ENCODE measurements around the gene MAG. TPM values are rescaled to one million over a fixed set of nuclear protein-coding genes. Genes with fewer than 3 reads are reported as not detected.

MAG gene
- total and polyA plus RNA-seq, 2 of the 13 experiments (the other 11 are each of a cell fraction or from before 2014, with no cell fraction given) = 0.20 to 1.3 TPM

DNA sequence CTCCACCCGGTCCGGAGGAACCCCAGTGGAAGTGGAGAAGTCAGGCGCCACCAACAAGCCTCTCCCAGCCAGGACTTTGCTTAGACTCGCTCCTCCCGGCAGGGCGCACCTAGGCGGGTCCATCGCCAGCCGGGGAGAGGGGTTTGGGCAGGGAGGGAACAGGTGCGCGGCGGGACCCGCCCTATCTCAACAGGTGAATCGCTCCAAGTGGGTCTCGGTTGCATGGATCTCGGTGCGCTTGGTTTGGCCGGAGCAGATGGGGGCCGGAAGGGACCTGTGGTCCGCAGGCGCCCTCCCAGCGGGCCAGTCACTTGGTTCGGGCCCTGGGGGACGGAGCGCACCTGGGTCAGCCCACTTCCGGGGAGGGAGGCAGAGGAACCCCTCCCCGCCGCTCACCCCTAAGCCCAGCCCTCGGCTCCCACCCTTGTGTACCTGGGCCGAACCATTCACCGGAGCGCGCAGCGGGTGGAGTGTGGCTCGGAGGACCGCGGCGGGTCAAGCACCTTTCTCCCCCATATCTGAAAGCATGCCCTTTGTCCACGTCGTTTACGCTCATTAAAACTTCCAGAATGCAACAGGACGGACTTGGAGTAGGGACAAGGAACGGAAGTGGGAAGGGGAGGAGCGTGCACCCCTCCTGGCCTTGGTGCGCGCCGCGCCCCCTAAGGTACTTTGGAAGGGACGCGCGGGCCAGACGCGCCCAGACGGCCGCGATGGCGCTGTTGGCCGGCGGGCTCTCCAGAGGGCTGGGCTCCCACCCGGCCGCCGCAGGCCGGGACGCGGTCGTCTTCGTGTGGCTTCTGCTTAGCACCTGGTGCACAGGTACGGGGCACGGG, 43.4 kb upstream of the MAG start, which contains the start of gene LSR (continued):
- TF ChIP-seq, protein P1, sequence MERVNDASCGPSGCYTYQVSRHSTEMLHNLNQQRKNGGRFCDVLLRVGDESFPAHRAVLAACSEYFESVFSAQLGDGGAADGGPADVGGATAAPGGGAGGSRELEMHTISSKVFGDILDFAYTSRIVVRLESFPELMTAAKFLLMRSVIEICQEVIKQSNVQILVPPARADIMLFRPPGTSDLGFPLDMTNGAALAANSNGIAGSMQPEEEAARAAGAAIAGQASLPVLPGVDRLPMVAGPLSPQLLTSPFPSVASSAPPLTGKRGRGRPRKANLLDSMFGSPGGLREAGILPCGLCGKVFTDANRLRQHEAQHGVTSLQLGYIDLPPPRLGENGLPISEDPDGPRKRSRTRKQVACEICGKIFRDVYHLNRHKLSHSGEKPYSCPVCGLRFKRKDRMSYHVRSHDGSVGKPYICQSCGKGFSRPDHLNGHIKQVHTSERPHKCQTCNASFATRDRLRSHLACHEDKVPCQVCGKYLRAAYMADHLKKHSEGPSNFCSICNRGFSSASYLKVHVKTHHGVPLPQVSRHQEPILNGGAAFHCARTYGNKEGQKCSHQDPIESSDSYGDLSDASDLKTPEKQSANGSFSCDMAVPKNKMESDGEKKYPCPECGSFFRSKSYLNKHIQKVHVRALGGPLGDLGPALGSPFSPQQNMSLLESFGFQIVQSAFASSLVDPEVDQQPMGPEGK (CRISPR knock-in tag; IDR thresholded peaks at IDR 0.05) = peak; percentile 76; the same call in 1 of the 2 replicates
- TF ChIP-seq ZNF556 (CRISPR knock-in tag; IDR thresholded peaks at IDR 0.05; ENCODE audit: borderline replicate concordance) = no peak
- TF ChIP-seq RARA (CRISPR knock-in tag; IDR thresholded peaks at IDR 0.05) = peak; percentile 39; the same call in 1 of the 2 replicates
- no peak for TF ChIP-seq TCF7 (IDR thresholded peaks at IDR 0.05; ENCODE audit: low read depth)
- TF ChIP-seq SNAI1 (CRISPR knock-in tag; IDR thresholded peaks at IDR 0.05; ENCODE audit: borderline replicate concordance) = 0 out of 2 replicates have a peak, but pooled peaks have one; percentile 40
- TF ChIP-seq CBX5 (CRISPR knock-in tag; IDR thresholded peaks at IDR 0.05; ENCODE audit: borderline replicate concordance) = peak; percentile 66
- TF ChIP-seq, protein P2, sequence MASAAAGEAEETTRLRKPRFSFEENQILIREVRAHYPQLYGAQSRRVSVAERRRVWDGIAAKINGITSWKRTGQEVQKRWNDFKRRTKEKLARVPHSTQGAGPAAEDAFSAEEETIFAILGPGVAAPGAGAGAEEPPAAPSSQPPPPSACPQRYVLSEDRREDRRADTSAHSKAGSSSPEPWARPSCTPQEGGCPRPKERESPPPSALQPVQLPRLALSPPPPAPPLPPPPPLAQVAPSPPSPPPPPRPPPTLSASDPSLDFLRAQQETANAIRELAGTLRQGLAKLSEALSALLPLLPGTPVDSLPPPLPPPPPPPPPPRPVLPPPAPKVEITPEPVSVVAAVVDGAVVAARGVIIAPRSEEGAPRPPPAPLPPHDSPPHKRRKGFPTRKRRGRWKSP (CRISPR knock-in tag; IDR thresholded peaks at IDR 0.05) = peak; percentile 71; the same call in 1 of the 2 replicates
- TF ChIP-seq, protein P3, sequence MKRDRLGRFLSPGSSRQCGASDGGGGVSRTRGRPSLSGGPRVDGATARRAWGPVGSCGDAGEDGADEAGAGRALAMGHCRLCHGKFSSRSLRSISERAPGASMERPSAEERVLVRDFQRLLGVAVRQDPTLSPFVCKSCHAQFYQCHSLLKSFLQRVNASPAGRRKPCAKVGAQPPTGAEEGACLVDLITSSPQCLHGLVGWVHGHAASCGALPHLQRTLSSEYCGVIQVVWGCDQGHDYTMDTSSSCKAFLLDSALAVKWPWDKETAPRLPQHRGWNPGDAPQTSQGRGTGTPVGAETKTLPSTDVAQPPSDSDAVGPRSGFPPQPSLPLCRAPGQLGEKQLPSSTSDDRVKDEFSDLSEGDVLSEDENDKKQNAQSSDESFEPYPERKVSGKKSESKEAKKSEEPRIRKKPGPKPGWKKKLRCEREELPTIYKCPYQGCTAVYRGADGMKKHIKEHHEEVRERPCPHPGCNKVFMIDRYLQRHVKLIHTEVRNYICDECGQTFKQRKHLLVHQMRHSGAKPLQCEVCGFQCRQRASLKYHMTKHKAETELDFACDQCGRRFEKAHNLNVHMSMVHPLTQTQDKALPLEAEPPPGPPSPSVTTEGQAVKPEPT (CRISPR knock-in tag; IDR thresholded peaks at IDR 0.05; ENCODE audit: low read depth) = peak; percentile 47; the same call in 1 of the 2 replicates
- TF ChIP-seq THYN1 (CRISPR knock-in tag; IDR thresholded peaks at IDR 0.05; ENCODE audit: borderline replicate concordance, low read depth) = peak; percentile 88; the same call in 1 of the 2 replicates
- TF ChIP-seq ZNF232 (CRISPR knock-in tag; IDR thresholded peaks at IDR 0.05; ENCODE audit: borderline replicate concordance) = peak; percentile 68; the same call in 1 of the 2 replicates
- TF ChIP-seq, protein P4, sequence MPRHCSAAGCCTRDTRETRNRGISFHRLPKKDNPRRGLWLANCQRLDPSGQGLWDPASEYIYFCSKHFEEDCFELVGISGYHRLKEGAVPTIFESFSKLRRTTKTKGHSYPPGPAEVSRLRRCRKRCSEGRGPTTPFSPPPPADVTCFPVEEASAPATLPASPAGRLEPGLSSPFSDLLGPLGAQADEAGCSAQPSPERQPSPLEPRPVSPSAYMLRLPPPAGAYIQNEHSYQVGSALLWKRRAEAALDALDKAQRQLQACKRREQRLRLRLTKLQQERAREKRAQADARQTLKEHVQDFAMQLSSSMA (CRISPR knock-in tag; IDR thresholded peaks at IDR 0.05) = peak; percentile 85; the same call in 1 of the 2 replicates
- peak; percentile 95; the same call in 1 of the 2 replicates for TF ChIP-seq ZNF225 (CRISPR knock-in tag; IDR thresholded peaks at IDR 0.05)
- TF ChIP-seq KDM5A (IDR thresholded peaks at IDR 0.05; ENCODE audit: borderline replicate concordance, low read length) = peak; percentile 73; the same call in 1 of the 2 replicates
- TF ChIP-seq, protein P5, sequence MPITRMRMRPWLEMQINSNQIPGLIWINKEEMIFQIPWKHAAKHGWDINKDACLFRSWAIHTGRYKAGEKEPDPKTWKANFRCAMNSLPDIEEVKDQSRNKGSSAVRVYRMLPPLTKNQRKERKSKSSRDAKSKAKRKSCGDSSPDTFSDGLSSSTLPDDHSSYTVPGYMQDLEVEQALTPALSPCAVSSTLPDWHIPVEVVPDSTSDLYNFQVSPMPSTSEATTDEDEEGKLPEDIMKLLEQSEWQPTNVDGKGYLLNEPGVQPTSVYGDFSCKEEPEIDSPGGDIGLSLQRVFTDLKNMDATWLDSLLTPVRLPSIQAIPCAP (CRISPR knock-in tag; IDR thresholded peaks at IDR 0.05; ENCODE audit: low read depth) = no peak
- no peak for TF ChIP-seq PHB2 (IDR thresholded peaks at IDR 0.05; ENCODE audit: partially characterized antibody)
- TF ChIP-seq MAFK (conservative IDR thresholded peaks at IDR 0.05 in 1 of 2, IDR thresholded peaks at IDR 0.05 in 1 of 2; ENCODE audit: low read length in 2 of 2) = no peak
- TF ChIP-seq ETV6 (CRISPR knock-in tag; conservative IDR thresholded peaks at IDR 0.05) = peak; percentile 86
- TF ChIP-seq, protein P6, sequence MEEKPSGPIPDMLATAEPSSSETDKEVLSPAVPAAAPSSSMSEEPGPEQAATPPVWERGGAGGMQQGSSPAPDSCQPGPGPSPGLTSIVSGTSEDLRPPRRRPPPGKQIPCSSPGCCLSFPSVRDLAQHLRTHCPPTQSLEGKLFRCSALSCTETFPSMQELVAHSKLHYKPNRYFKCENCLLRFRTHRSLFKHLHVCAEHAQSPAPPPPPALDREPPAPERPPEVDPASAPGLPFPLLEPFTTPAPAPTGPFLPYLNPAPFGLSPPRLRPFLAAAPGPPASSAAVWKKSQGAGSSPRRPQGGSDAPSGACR (CRISPR knock-in tag; IDR thresholded peaks at IDR 0.05) = peak; percentile 92
- 0 out of 2 replicates have a peak, but pooled peaks have one; percentile 11 for TF ChIP-seq NFKBIZ (CRISPR knock-in tag; IDR thresholded peaks at IDR 0.05)
- no peak for TF ChIP-seq RFX1 (IDR thresholded peaks at IDR 0.05)
- 0 out of 2 replicates have a peak, but pooled peaks have one; percentile 19 for TF ChIP-seq CHD2 (IDR thresholded peaks at IDR 0.05; ENCODE audit: low read depth, low read length)
